GM23338 (cell line): Measurements from ENCODE around the gene SIGLEC9. TPM values are rescaled to one million over a fixed set of nuclear protein-coding genes. Genes with fewer than 3 reads are reported as not detected.

ENCODE experiments used
- ATAC-seq: fragments of 200-7000 bp; cut with Tn5 transposase; 3 replicates; pipeline ENCODE4 v1.9.1; 2020
- DNase-seq: peaks from one replicate; pipeline ENCODE4 v3.0.0-alpha.2; 2015; ENCODE audit warnings: low spot score
- H2AFZ ChIP-seq: fragments of 200-600 bp; sonication (generic); 2 replicates; pipeline ENCODE4 v1.8.0; 2016; ENCODE audit warnings: antibody characterized with exemption, mild to moderate bottlenecking, moderate library complexity
- H3F3A ChIP-seq: fragments of 200-600 bp; sonication (generic); replicated peaks from 2 replicates; pipeline ENCODE4 v1.8.0; 2017; ENCODE audit warnings: antibody characterized with exemption, mixed run types, low read depth
- H3K27ac ChIP-seq: fragments of 200-600 bp; sonication (generic); 2 replicates; pipeline ENCODE4 v1.6.1; 2016; ENCODE audit warnings: low read depth
- H3K27me3 ChIP-seq: fragments of 200-600 bp; sonication (generic); 2 replicates; pipeline ENCODE4 v1.8.0; 2016; ENCODE audit warnings: mild to moderate bottlenecking, mixed run types, moderate library complexity; ENCODE audit not compliant: insufficient read depth
- H3K36me3 ChIP-seq: fragments of 200-600 bp; sonication (generic); 2 replicates; pipeline ENCODE4 v1.8.0; 2016; ENCODE audit warnings: mild to moderate bottlenecking; ENCODE audit not compliant: insufficient read depth
- H3K4me1 ChIP-seq: fragments of 200-600 bp; sonication (generic); 2 replicates; pipeline ENCODE4 v1.8.0; 2016; ENCODE audit warnings: mild to moderate bottlenecking, moderate library complexity; ENCODE audit not compliant: insufficient read depth
- H3K4me2 ChIP-seq: fragments of 200-600 bp; sonication (generic); 2 replicates; pipeline ENCODE4 v1.7.1; 2017; ENCODE audit warnings: mixed run types
- H3K4me3 ChIP-seq: fragments of 200-600 bp; sonication (generic); 2 replicates; pipeline ENCODE4 v1.6.1; 2016; ENCODE audit warnings: mixed run types
- H3K79me2 ChIP-seq: fragments of 200-600 bp; sonication (generic); replicated peaks from 2 replicates; pipeline ENCODE4 v1.8.0; 2017; ENCODE audit warnings: mild to moderate bottlenecking; ENCODE audit not compliant: insufficient read depth
- H3K9me2 ChIP-seq: fragments of 200-600 bp; sonication (generic); 2 replicates; pipeline ENCODE4 v1.8.0; 2017; ENCODE audit not compliant: insufficient read depth
- H4K20me1 ChIP-seq: fragments of 200-600 bp; sonication (generic); replicated peaks from 2 replicates; pipeline ENCODE4 v1.8.0; 2017; ENCODE audit warnings: mild to moderate bottlenecking; ENCODE audit not compliant: insufficient read depth
- H3K27ac Mint-ChIP-seq: 2 replicates; pipeline ENCODE4 v1.8.0; 2020; ENCODE audit warnings: inconsistent platforms, mild to moderate bottlenecking, moderate library complexity, mixed read lengths
- H3K27me3 Mint-ChIP-seq: 3 replicates; pipeline ENCODE4 v1.8.0; 2022; ENCODE audit warnings: low read depth, mild to moderate bottlenecking, moderate library complexity, mixed read lengths, inconsistent platforms; ENCODE audit not compliant: insufficient read depth, poor library complexity
- H3K36me3 Mint-ChIP-seq: 3 replicates; pipeline ENCODE4 v1.8.0; 2021; ENCODE audit warnings: low read depth, mild to moderate bottlenecking, inconsistent platforms, moderate library complexity, mixed read lengths
- H3K4me1 Mint-ChIP-seq: 3 replicates; pipeline ENCODE4 v1.8.0; 2020; ENCODE audit warnings: mild to moderate bottlenecking, inconsistent platforms, mixed read lengths
- H3K4me3 Mint-ChIP-seq: 3 replicates; pipeline ENCODE4 v1.8.0; 2021; ENCODE audit warnings: moderate library complexity, mild to moderate bottlenecking, inconsistent platforms, mixed read lengths
- H3K9me3 Mint-ChIP-seq: 3 replicates; pipeline ENCODE4 v1.8.0; 2020; ENCODE audit warnings: moderate library complexity, mild to moderate bottlenecking, inconsistent platforms, mixed read lengths
- JUNB ChIP-seq: IDR thresholded peaks from one replicate; pipeline ENCODE4 v1.6.1; 2016; ENCODE audit warnings: antibody characterized with exemption; ENCODE audit not compliant: unreplicated experiment
- POLR2AphosphoS5 ChIP-seq: IDR thresholded peaks from 2 replicates; pipeline ENCODE4 v1.6.1; 2016; ENCODE audit warnings: antibody characterized with exemption, low read depth
- ZNF331 ChIP-seq: fragments of 250-450 bp; sonication (Bioruptor Pico); IDR thresholded peaks from 2 replicates; pipeline ENCODE4 v1.5.0; 2020; ENCODE audit warnings: low read depth, mild to moderate bottlenecking, moderate library complexity
- polyA plus RNA-seq: library from polyadenylated mRNA; unstranded; fragments of >200 nt; fragmentation: Nextera tagmentation; extraction: Ambion mirVana; gene quantifications from 2 replicates; pipeline ENCODE4 v1.2.1, GENCODE V29; 2016
- total RNA-seq: library from RNA; depleted of rRNA; stranded (reverse); fragments of >200 nt; shearing (Covaris generic); gene quantifications from 2 replicates; pipeline ENCODE4 v1.2.3, GENCODE V29; 2014
- TF ChIP-seq, protein P1 (sequence below), 2 experiments: fragments of 200-600 bp in 1 of 2; sonication (generic) in 1 of 2; conservative IDR thresholded peaks; 2 replicates each; pipeline versions ENCODE4 v1.5.1 to v1.6.1; 2016 to 2017; ENCODE audit warnings: antibody characterized with exemption in 2 of 2, low read depth in 2 of 2, mild to moderate bottlenecking in 2 of 2, moderate library complexity in 1 of 2
- TF ChIP-seq, protein P2 (sequence below): fragments of 250-450 bp; sonication (Bioruptor Pico); IDR thresholded peaks from 2 replicates; pipeline ENCODE4 v1.5.0; 2020; ENCODE audit warnings: mild to moderate bottlenecking, moderate library complexity

Gene SIGLEC9
- total and polyA plus RNA-seq, 2 experiments from 2014 or later, result not detected

DNA sequence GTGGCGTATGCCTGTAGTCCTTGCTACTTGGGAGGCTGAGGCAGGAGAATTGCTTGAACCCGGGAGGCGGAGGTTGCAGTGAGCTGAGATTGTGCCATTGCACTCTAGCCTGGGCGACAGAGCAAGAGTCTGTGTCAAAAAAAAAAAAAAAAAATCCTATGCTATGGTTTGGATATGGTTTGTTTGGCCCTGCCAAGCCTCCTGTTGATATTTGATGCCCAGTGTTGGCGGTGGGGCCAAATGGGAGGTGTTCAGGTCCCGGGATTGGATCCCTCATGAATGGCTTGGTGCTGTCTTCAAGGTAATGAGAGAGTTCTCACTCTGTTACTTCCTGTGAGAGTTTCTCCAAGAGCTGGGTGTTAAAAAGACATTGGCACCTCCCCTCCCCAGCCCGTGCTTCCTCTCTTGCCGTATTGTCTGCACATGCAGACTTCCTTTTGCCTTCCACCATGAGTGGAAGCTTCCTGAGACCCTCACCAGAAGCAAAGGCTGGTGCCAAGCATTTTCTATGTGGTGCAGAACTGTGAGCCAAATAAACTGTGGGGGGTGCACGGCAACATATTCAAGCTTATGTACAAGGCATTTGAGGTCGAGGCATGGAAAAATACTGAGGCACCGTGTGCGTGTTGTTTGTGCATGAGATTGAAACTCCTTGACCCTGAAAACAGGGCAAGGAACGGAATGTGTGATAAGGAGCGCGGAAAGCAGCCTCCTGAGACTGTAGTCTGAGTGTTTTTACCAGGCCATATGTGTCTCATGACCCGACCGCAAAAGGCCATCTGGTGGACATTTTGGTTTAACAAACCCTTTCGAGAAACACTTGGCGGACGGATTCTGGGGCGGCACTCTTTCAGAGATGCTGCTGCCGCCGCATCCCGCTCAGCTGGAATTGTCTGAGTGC is 7.3 kb downstream of the SIGLEC9 start (continued):
- TF ChIP-seq, protein P1, sequence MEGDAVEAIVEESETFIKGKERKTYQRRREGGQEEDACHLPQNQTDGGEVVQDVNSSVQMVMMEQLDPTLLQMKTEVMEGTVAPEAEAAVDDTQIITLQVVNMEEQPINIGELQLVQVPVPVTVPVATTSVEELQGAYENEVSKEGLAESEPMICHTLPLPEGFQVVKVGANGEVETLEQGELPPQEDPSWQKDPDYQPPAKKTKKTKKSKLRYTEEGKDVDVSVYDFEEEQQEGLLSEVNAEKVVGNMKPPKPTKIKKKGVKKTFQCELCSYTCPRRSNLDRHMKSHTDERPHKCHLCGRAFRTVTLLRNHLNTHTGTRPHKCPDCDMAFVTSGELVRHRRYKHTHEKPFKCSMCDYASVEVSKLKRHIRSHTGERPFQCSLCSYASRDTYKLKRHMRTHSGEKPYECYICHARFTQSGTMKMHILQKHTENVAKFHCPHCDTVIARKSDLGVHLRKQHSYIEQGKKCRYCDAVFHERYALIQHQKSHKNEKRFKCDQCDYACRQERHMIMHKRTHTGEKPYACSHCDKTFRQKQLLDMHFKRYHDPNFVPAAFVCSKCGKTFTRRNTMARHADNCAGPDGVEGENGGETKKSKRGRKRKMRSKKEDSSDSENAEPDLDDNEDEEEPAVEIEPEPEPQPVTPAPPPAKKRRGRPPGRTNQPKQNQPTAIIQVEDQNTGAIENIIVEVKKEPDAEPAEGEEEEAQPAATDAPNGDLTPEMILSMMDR (conservative IDR thresholded peaks at IDR 0.05; ENCODE audit: low read depth in 2 of 2), result peak in 1 of 2 experiments; percentile 33; a peak in 1 of 4 replicates
- no peak for TF ChIP-seq JUNB

- TF ChIP-seq, protein P2, sequence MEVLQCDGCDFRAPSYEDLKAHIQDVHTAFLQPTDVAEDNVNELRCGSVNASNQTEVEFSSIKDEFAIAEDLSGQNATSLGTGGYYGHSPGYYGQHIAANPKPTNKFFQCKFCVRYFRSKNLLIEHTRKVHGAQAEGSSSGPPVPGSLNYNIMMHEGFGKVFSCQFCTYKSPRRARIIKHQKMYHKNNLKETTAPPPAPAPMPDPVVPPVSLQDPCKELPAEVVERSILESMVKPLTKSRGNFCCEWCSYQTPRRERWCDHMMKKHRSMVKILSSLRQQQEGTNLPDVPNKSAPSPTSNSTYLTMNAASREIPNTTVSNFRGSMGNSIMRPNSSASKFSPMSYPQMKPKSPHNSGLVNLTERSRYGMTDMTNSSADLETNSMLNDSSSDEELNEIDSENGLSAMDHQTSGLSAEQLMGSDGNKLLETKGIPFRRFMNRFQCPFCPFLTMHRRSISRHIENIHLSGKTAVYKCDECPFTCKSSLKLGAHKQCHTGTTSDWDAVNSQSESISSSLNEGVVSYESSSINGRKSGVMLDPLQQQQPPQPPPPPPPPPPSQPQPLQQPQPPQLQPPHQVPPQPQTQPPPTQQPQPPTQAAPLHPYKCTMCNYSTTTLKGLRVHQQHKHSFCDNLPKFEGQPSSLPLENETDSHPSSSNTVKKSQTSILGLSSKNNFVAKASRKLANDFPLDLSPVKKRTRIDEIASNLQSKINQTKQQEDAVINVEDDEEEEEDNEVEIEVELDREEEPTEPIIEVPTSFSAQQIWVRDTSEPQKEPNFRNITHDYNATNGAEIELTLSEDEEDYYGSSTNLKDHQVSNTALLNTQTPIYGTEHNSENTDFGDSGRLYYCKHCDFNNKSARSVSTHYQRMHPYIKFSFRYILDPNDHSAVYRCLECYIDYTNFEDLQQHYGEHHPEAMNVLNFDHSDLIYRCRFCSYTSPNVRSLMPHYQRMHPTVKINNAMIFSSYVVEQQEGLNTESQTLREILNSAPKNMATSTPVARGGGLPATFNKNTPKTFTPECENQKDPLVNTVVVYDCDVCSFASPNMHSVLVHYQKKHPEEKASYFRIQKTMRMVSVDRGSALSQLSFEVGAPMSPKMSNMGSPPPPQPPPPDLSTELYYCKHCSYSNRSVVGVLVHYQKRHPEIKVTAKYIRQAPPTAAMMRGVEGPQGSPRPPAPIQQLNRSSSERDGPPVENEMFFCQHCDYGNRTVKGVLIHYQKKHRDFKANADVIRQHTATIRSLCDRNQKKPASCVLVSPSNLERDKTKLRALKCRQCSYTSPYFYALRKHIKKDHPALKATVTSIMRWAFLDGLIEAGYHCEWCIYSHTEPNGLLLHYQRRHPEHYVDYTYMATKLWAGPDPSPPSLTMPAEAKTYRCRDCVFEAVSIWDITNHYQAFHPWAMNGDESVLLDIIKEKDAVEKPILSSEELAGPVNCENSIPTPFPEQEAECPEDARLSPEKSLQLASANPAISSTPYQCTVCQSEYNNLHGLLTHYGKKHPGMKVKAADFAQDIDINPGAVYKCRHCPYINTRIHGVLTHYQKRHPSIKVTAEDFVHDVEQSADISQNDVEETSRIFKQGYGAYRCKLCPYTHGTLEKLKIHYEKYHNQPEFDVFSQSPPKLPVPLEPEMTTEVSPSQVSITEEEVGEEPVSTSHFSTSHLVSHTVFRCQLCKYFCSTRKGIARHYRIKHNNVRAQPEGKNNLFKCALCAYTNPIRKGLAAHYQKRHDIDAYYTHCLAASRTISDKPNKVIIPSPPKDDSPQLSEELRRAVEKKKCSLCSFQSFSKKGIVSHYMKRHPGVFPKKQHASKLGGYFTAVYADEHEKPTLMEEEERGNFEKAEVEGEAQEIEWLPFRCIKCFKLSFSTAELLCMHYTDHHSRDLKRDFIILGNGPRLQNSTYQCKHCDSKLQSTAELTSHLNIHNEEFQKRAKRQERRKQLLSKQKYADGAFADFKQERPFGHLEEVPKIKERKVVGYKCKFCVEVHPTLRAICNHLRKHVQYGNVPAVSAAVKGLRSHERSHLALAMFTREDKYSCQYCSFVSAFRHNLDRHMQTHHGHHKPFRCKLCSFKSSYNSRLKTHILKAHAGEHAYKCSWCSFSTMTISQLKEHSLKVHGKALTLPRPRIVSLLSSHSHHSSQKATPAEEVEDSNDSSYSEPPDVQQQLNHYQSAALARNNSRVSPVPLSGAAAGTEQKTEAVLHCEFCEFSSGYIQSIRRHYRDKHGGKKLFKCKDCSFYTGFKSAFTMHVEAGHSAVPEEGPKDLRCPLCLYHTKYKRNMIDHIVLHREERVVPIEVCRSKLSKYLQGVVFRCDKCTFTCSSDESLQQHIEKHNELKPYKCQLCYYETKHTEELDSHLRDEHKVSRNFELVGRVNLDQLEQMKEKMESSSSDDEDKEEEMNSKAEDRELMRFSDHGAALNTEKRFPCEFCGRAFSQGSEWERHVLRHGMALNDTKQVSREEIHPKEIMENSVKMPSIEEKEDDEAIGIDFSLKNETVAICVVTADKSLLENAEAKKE (CRISPR knock-in tag), result no peak
- TF ChIP-seq POLR2AphosphoS5 (no peak), ZNF331 (no peak)
- no peak overlapping the region for H3K4me2 ChIP-seq
- no peaks in the 10 kb centered on the region for H3K36me3 ChIP-seq
- no peaks in the 10 kb centered on the region for H3K27me3 ChIP-seq
- no peak overlapping the region for H2AFZ ChIP-seq
- no peaks in the 10 kb centered on the region for H3F3A ChIP-seq
- DNase-seq (no peak), ATAC-seq (no peak)
- H3K9me2 ChIP-seq, result no peaks in the 10 kb centered on the region
- H3K27me3 Mint-ChIP-seq, result peaks cover 18% of the 10 kb centered on the region
- no peaks in the 10 kb centered on the region; the same call in 2 of the 3 replicates for H3K9me3 Mint-ChIP-seq
- peaks cover 13% of the 10 kb centered on the region for H3K4me1 Mint-ChIP-seq
- no peaks in the 10 kb centered on the region for H3K4me1 ChIP-seq
- no peak overlapping the region for H3K4me3 Mint-ChIP-seq
- no peak overlapping the region for H3K4me3 ChIP-seq
- no peaks in the 10 kb centered on the region for H3K36me3 Mint-ChIP-seq
- H3K27ac ChIP-seq, result no peak overlapping the region
- no peaks in the 10 kb centered on the region for H3K79me2 ChIP-seq
- no peaks in the 10 kb centered on the region for H4K20me1 ChIP-seq
- no peak overlapping the region for H3K27ac Mint-ChIP-seq
Observed at GRCh38 chr19:51135004-51135403, 10.3 kb downstream of the SIGLEC9 start.
